Measurements from ENCODE around the gene GTSE1.

Gene GTSE1

DNA sequence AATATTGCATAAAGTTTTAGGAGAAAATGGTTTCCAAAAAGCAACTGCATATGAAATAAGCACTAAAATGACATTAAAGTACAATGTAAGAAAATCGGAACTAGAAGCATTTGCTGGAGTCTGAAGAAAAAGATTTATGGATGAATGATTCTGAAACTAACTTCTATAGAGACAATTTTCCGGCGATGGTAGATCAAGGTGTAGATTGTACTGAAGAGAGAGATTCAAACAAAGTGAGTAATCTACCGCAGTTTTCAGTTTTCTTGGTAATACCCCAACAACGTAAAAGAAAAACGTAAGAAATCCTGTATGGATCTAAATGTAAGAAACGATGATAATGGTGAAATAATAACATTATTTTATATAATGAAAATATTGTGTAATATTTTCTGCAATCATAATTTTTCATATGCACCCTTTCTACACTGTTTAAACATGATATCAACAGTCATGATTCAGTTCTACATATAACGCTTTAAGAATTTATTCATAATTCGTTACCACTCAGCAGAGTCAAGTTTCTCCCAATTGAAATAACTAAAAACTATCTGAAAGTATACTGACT lies 44.8 kb upstream of the GTSE1 start:
- no peaks in the 10 kb centered on the region for H3K27me3 ChIP-seq (ENCODE audit: insufficient read depth, low read depth, severe bottlenecking)
- H3K27ac ChIP-seq = no peak overlapping the region
- TF ChIP-seq, protein P1, sequence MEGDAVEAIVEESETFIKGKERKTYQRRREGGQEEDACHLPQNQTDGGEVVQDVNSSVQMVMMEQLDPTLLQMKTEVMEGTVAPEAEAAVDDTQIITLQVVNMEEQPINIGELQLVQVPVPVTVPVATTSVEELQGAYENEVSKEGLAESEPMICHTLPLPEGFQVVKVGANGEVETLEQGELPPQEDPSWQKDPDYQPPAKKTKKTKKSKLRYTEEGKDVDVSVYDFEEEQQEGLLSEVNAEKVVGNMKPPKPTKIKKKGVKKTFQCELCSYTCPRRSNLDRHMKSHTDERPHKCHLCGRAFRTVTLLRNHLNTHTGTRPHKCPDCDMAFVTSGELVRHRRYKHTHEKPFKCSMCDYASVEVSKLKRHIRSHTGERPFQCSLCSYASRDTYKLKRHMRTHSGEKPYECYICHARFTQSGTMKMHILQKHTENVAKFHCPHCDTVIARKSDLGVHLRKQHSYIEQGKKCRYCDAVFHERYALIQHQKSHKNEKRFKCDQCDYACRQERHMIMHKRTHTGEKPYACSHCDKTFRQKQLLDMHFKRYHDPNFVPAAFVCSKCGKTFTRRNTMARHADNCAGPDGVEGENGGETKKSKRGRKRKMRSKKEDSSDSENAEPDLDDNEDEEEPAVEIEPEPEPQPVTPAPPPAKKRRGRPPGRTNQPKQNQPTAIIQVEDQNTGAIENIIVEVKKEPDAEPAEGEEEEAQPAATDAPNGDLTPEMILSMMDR (IDR thresholded peaks at IDR 0.05; ENCODE audit: low read depth, low read length) = no peak
- peaks cover 2% of the 10 kb centered on the region for H3K9me3 ChIP-seq (ENCODE audit: severe bottlenecking)
- DNase-seq = no peak
- no peak overlapping the region for H3K4me3 ChIP-seq (ENCODE audit: low read depth, low read length)
- no peaks in the 10 kb centered on the region for H3K36me3 ChIP-seq

DNA sequence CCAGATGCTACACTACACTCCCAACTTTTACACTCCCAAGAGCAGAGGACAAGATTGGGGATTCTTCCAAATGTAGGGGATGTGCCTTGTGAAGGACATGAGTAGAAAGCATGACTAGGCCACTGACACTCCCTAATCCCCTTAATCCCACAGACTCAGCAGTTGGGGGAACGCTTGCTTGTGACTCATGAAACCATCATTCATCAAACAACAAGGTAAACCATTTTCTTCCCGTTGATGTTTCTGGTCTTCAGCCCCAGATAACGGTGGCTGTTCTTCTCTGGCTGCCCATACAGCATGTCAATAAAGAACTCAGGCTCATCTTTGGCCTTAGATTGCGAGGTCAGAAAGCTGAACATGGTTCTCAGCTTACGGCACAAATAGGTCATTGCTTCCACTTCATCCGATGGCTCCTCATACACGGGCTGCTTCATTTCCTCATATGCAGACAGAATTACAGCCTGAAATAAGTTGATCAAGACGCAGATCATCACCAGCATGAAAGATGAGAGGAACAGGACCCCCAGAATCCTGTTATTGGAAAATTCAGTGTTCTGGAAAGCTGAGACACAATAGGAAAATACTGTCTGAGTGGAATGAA lies 40.2 kb upstream of the GTSE1 start:
- Histone ChIP-seq H3K4me3 (ENCODE audit: low read depth, low read length) (no peak overlapping the region), H3K27me3 (ENCODE audit: insufficient read depth, low read depth, severe bottlenecking) (no peaks in the 10 kb centered on the region), H3K27ac (peak overlapping the region; percentile 21), H3K36me3 (no peaks in the 10 kb centered on the region), H3K9me3 (ENCODE audit: severe bottlenecking) (peaks cover under 1% of the 10 kb centered on the region)
- TF ChIP-seq, protein P1 (IDR thresholded peaks at IDR 0.05; ENCODE audit: low read depth, low read length) = no peak
- peak; percentile 46 for DNase-seq

DNA sequence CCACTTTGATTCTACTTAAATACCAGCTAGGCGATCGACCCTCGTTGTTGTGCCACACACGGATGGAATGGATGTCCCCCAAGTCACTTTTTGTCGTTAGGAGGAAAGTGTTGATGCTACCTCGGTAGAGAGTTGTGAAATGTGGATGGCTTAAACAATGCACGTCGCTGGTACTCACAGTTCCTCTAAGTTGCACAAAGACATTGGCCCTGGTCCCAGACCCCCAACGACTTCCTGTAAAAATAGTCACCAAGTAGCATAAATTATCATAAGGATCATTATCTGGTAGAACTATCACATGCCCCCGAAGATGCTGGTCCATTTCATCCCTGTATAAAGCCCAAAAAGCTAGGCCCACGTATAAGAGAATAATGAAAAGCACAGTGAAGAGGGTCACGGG lies 37.3 kb upstream of the GTSE1 start:
- H3K4me3 ChIP-seq (ENCODE audit: low read depth, low read length) = no peak overlapping the region
- TF ChIP-seq, protein P1 (IDR thresholded peaks at IDR 0.05; ENCODE audit: low read depth, low read length) = no peak
- DNase-seq = no peak
- no peaks in the 10 kb centered on the region for H3K36me3 ChIP-seq
- no peaks in the 10 kb centered on the region for H3K9me3 ChIP-seq (ENCODE audit: severe bottlenecking)
- H3K27me3 ChIP-seq (ENCODE audit: insufficient read depth, low read depth, severe bottlenecking) = no peaks in the 10 kb centered on the region
- H3K27ac ChIP-seq = no peak overlapping the region

DNA sequence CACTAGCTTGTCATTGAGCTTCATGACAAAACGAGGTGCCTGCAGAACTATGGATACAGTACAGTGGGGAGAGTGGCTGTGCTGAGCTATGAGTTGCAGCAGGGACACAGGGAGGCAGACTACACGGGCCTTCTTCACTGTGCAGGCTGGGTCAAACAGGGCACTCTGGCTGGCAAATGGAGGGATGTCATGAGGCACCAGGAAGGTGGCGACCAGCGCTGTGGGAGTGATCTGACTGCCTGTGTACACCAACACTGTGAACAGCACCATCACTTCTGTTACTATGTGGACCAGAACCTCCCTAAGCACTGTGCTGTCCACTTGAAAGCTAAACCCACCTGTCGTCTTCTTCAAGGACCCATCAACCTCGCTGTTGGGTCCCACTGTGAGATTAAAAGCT lies 36.6 kb upstream of the GTSE1 start:
- Histone ChIP-seq H3K27ac (no peak overlapping the region), H3K4me3 (ENCODE audit: low read depth, low read length) (no peak overlapping the region), H3K36me3 (no peaks in the 10 kb centered on the region), H3K9me3 (ENCODE audit: severe bottlenecking) (peaks cover 3% of the 10 kb centered on the region), H3K27me3 (ENCODE audit: insufficient read depth, low read depth, severe bottlenecking) (no peaks in the 10 kb centered on the region)
- DNase-seq = no peak
- TF ChIP-seq, protein P1 (IDR thresholded peaks at IDR 0.05; ENCODE audit: low read depth, low read length) = no peak

DNA sequence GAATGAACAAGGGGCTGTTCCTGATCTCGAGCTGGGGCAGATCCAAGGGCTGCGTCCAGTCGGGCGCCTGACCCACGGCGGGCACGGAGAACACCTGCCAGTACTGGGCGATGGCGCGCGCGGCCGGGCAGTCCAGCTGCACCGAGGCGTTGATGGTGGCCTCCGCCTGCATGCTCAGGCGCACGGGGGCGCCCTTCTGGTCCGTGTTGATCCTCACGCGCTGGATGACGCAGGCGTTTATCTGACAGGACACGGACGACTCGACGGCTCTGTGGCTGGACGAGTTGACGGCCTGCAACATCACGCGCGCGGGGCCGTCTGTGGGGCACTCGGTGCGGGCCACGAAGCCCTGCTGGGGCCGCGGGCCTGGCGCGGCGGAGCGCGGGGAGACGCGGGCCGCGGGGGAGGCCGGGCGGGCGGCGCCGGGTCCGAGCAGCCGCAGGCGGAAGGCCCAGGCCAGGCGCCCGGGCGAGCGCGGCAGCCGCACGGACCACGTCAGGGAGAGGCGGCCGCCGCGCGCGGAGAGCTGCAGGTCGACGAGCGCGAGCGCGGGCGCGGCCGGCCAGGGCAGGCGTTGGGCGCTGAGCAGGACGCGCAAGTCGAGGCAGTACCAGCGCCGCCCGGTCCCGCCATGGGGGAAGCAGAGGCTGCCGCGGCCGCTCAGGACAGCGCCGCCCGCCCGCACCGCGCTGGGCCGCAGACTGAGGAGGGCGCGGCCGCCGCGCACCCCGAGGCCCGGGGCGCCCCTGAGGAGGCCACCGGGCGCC lies 34.0 kb upstream of the GTSE1 start:
- TF ChIP-seq, protein P1 (IDR thresholded peaks at IDR 0.05; ENCODE audit: low read depth, low read length) = no peak
- H3K27me3 ChIP-seq (ENCODE audit: insufficient read depth, low read depth, severe bottlenecking) = no peaks in the 10 kb centered on the region
- DNase-seq = no peak
- H3K27ac ChIP-seq = no peak overlapping the region
- H3K4me3 ChIP-seq (ENCODE audit: low read depth, low read length) = no peak overlapping the region
- no peaks in the 10 kb centered on the region for H3K36me3 ChIP-seq
- peaks cover 11% of the 10 kb centered on the region for H3K9me3 ChIP-seq (ENCODE audit: severe bottlenecking)

All from WERI-Rb-1 (cell line).